OCI-LY7 (cell line): ENCODE results near the gene AMOTL1. TPM values are rescaled to one million over a fixed set of nuclear protein-coding genes. Genes with fewer than 3 reads are reported as not detected.

Experiments
- BruUV-seq: library from RNA; stranded (reverse); fragments of 400-500 nt; replicated peaks from 2 replicates; lab custom pipeline; 2021; lab: Mats Ljungman, UMichigan
- CTCF ChIA-PET: fragments of 300-600 bp; sonication (Branson Sonifier 250); formaldehyde crosslinking; loops from one replicate; lab custom pipeline; 2022; ENCODE audit warnings: antibody characterized with exemption; ENCODE audit not compliant: unreplicated experiment; lab: Charles Lee
- POLR2A ChIA-PET: fragments of 300-600 bp; sonication (Branson Sonifier 250); formaldehyde crosslinking; loops from one replicate; lab custom pipeline; 2022; ENCODE audit warnings: antibody characterized with exemption; lab: Charles Lee
- DNase-seq: peaks from one replicate; pipeline ENCODE4 v3.0.0-alpha.2; 2015; ENCODE audit warnings: low spot score
- H2AFZ ChIP-seq: fragments of 200-600 bp; sonication (generic), shearing (Covaris generic); 2 replicates; pipeline ENCODE4 v1.6.1; 2014; ENCODE audit warnings: mild to moderate bottlenecking, antibody characterized with exemption, low read length, moderate library complexity
- H3K27ac ChIP-seq: fragments of 200-600 bp; sonication (generic); 2 replicates; pipeline ENCODE4 v1.5.1; 2014; ENCODE audit warnings: mixed run types, low read depth, mild to moderate bottlenecking, moderate library complexity, low read length, inconsistent platforms; ENCODE audit not compliant: poor library complexity, severe bottlenecking
- H3K36me3 ChIP-seq: fragments of 200-600 bp; sonication (generic); 2 replicates; pipeline ENCODE4 v1.6.1; 2014; ENCODE audit warnings: mild to moderate bottlenecking, antibody characterized with exemption, low read length, moderate library complexity, mixed read lengths; ENCODE audit not compliant: insufficient read depth
- H3K4me1 ChIP-seq: fragments of 200-600 bp; sonication (generic); 2 replicates; pipeline ENCODE4 v1.5.1; 2014; ENCODE audit warnings: mild to moderate bottlenecking, low read length; ENCODE audit not compliant: insufficient read depth, poor library complexity, severe bottlenecking
- H3K4me2 ChIP-seq: fragments of 200-600 bp; sonication (generic); 2 replicates; pipeline ENCODE4 v1.6.1; 2014; ENCODE audit warnings: mild to moderate bottlenecking, low read length
- H3K4me3 ChIP-seq: fragments of 200-600 bp; sonication (generic); 2 replicates; pipeline ENCODE4 v1.5.1; 2014; ENCODE audit warnings: mild to moderate bottlenecking, low read depth, low read length; ENCODE audit not compliant: poor library complexity, severe bottlenecking
- H3K79me2 ChIP-seq: fragments of 200-600 bp; sonication (generic); 2 replicates; pipeline ENCODE4 v1.6.1; 2016; ENCODE audit warnings: low read depth, mild to moderate bottlenecking, low read length, moderate library complexity, mixed read lengths; ENCODE audit not compliant: insufficient read depth
- H3K9me2 ChIP-seq: fragments of 200-600 bp; sonication (generic); 2 replicates; pipeline ENCODE4 v1.6.1; 2016; ENCODE audit warnings: mild to moderate bottlenecking, low read length, mixed read lengths; ENCODE audit not compliant: insufficient read depth
- H3K9me3 ChIP-seq: fragments of 200-600 bp; sonication (generic); 2 replicates; pipeline ENCODE4 v1.6.1; 2014; ENCODE audit warnings: mild to moderate bottlenecking, mixed run types, low read length, mixed read lengths
- H4K20me1 ChIP-seq: fragments of 200-600 bp; sonication (generic); 2 replicates; pipeline ENCODE4 v1.6.1; 2014; ENCODE audit warnings: mild to moderate bottlenecking, antibody characterized with exemption, low read length, moderate library complexity, mixed read lengths; ENCODE audit not compliant: insufficient read depth
- EZH2phosphoT487 ChIP-seq: fragments of 200-600 bp; sonication (generic); IDR thresholded peaks from 2 replicates; pipeline ENCODE4 v1.6.1; 2018; ENCODE audit warnings: low read depth, borderline replicate concordance, mild to moderate bottlenecking, mixed run types, antibody characterized with exemption, low read length, moderate library complexity, mixed read lengths
- intact Hi-C: fragments of 100-400 bp; cut with micrococcal nuclease; formaldehyde crosslinking; loops from one replicate; pipeline ENCODE4 v1.10.0; 2022; ENCODE audit not compliant: unreplicated experiment
- total RNA-seq, 2 experiments: library from RNA; depleted of rRNA in 1 of 2; stranded (reverse); fragments of >200 nt in 1 of 2; shearing (Covaris generic) in 1 of 2; gene quantifications; 2 replicates each; pipeline ENCODE4 v1.2.3, GENCODE V29; 2014 to 2022
- TF ChIP-seq, protein P1 (sequence below): fragments of 200-600 bp; sonication (generic); conservative IDR thresholded peaks from 2 replicates; pipeline ENCODE4 v1.5.1; 2014; ENCODE audit warnings: mild to moderate bottlenecking, antibody characterized with exemption, low read length, moderate library complexity, mixed read lengths

Gene AMOTL1
- total RNA-seq, 2 experiments from 2014 or later: not detected

DNA sequence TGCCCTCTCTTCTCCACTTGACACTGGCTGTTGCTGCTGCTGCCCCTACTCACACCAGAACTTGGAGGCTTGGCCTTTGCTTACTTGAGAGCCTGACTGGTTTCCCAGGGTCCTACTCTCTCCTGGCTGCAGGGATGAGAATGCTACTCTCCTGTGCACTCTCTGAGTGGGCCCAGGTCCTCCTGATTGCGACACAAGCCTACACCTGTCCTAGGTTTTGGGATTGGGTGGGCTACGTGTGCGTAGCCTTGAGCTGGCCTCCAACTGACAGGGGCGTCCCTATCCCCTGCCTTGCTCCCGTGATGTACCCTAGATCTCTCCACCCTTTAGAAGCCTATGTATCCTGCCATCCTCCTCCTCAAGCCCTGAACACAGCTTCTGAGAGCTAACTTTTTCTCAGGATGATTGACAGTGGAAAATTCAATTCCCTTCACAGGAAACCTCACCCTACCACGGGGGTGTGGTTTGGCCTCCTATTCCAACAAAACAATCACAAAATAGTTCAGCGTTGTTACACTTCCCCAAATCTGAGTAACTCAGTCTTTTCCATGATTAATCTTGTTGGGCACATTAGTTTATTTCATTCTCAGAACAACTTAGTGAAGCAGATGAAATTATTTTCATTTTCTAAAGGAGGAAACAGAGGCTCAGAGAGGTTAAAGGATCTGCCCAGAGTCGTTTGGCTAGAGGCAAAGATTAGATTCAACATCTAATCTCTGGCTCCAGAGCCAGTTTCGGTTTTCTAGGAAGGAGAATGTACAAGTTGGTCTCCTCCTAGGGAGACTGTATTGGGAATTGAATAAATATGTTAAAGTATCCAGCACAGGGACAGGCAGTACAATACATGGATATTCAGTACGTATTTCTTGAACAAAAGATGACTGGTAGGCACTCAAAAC is 17.6 kb upstream of the AMOTL1 start:
- H3K9me3 ChIP-seq: no peaks in the 10 kb centered on the region
- no peak overlapping the region for H2AFZ ChIP-seq
- H3K9me2 ChIP-seq: no peaks in the 10 kb centered on the region
- intact Hi-C loops: no loop called here
- TF ChIP-seq, protein P1, sequence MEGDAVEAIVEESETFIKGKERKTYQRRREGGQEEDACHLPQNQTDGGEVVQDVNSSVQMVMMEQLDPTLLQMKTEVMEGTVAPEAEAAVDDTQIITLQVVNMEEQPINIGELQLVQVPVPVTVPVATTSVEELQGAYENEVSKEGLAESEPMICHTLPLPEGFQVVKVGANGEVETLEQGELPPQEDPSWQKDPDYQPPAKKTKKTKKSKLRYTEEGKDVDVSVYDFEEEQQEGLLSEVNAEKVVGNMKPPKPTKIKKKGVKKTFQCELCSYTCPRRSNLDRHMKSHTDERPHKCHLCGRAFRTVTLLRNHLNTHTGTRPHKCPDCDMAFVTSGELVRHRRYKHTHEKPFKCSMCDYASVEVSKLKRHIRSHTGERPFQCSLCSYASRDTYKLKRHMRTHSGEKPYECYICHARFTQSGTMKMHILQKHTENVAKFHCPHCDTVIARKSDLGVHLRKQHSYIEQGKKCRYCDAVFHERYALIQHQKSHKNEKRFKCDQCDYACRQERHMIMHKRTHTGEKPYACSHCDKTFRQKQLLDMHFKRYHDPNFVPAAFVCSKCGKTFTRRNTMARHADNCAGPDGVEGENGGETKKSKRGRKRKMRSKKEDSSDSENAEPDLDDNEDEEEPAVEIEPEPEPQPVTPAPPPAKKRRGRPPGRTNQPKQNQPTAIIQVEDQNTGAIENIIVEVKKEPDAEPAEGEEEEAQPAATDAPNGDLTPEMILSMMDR: no peak
- no peak for TF ChIP-seq EZH2phosphoT487
- no peaks in the 10 kb centered on the region for H3K4me1 ChIP-seq
- ChIA-PET POLR2A (no interaction called here), CTCF (no interaction called here)
- no peak overlapping the region for H3K4me3 ChIP-seq
- no peaks in the 10 kb centered on the region for H3K36me3 ChIP-seq
- H3K27ac ChIP-seq: no peak overlapping the region
- H3K79me2 ChIP-seq: no peaks in the 10 kb centered on the region
- H3K4me2 ChIP-seq: no peak overlapping the region
- H4K20me1 ChIP-seq: no peaks in the 10 kb centered on the region
- no TSS peak for BruUV-seq
- no peak for DNase-seq

DNA sequence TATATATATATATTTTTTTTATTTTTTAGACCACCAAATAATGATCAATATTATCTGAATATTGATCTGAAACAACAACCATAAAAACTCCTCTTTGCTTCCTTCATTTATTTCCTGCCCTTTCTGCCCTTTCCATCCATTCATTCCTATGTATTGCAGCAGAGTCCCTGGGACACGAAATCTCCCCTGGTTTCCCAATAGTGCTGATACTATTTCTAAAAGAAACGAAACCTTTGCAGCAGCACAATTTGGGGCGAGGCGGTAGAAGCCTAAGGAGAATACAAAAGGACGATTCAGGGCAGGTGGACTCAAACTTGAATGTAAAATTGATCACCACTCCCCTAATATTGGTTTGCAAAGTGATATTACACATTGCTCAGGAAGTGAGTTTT is 16.9 kb upstream of the AMOTL1 start:
- Histone ChIP-seq H4K20me1 (no peaks in the 10 kb centered on the region), H3K4me1 (no peaks in the 10 kb centered on the region), H3K27ac (no peak overlapping the region), H3K79me2 (no peaks in the 10 kb centered on the region), H2AFZ (no peak overlapping the region), H3K4me2 (no peak overlapping the region), H3K9me3 (no peaks in the 10 kb centered on the region), H3K36me3 (no peaks in the 10 kb centered on the region), H3K9me2 (no peaks in the 10 kb centered on the region), H3K4me3 (no peak overlapping the region)
- no peak for DNase-seq
- CTCF ChIA-PET: no interaction called here
- POLR2A ChIA-PET: no interaction called here
- TF ChIP-seq, protein P1: no peak
- intact Hi-C loops: no loop called here
- BruUV-seq: no TSS peak

DNA sequence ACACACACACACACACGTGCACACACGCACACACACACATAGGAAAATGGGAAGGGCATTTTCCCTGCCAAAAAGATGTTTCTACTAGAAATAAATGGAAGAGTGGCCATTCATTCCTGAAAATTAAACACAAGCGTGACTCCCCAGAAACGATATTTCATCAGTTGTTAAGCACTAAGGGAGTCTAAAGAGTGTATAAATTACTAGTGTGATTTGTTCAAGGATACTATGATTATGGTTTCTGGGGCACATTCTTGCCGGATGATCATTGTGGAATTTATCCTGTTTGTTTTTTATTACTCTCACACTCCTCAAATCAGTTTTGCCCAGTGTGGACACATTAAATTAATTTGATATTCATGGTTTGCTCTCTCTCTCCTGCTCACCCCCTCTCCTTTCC is 16.4 kb upstream of the AMOTL1 start:
- CTCF ChIA-PET: no interaction called here
- Histone ChIP-seq H3K4me1 (no peaks in the 10 kb centered on the region), H3K36me3 (no peaks in the 10 kb centered on the region), H3K4me3 (no peak overlapping the region), H2AFZ (no peak overlapping the region), H3K9me2 (no peaks in the 10 kb centered on the region), H3K9me3 (no peaks in the 10 kb centered on the region), H3K27ac (no peak overlapping the region), H4K20me1 (no peaks in the 10 kb centered on the region), H3K79me2 (no peaks in the 10 kb centered on the region), H3K4me2 (no peak overlapping the region)
- intact Hi-C loops: no loop called here
- BruUV-seq: no TSS peak
- POLR2A ChIA-PET: no interaction called here
- TF ChIP-seq, protein P1: no peak
- no peak for TF ChIP-seq EZH2phosphoT487
- no peak for DNase-seq
